ENCODE results near the gene ZMIZ1.

The ZMIZ1 gene

DNA sequence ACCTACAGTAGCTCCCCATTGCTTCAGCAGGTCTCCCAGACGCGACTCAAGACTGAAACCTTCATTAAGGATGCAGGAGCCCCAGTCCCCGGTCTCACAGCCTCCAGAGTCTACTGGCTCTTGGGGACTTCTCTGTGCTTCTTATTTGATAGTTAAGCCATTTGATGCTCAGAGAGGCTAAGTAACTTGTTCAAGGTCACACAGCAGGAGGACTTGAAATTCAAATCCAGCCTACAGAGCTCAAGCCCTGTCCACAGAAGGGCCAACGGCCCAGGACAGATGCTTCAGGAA, 21.2 kb upstream of the ZMIZ1 start:
- TF ChIP-seq, protein P1, sequence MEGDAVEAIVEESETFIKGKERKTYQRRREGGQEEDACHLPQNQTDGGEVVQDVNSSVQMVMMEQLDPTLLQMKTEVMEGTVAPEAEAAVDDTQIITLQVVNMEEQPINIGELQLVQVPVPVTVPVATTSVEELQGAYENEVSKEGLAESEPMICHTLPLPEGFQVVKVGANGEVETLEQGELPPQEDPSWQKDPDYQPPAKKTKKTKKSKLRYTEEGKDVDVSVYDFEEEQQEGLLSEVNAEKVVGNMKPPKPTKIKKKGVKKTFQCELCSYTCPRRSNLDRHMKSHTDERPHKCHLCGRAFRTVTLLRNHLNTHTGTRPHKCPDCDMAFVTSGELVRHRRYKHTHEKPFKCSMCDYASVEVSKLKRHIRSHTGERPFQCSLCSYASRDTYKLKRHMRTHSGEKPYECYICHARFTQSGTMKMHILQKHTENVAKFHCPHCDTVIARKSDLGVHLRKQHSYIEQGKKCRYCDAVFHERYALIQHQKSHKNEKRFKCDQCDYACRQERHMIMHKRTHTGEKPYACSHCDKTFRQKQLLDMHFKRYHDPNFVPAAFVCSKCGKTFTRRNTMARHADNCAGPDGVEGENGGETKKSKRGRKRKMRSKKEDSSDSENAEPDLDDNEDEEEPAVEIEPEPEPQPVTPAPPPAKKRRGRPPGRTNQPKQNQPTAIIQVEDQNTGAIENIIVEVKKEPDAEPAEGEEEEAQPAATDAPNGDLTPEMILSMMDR (conservative IDR thresholded peaks at IDR 0.05): no peak
- TF ChIP-seq ZFX (IDR thresholded peaks at IDR 0.05): no peak

DNA sequence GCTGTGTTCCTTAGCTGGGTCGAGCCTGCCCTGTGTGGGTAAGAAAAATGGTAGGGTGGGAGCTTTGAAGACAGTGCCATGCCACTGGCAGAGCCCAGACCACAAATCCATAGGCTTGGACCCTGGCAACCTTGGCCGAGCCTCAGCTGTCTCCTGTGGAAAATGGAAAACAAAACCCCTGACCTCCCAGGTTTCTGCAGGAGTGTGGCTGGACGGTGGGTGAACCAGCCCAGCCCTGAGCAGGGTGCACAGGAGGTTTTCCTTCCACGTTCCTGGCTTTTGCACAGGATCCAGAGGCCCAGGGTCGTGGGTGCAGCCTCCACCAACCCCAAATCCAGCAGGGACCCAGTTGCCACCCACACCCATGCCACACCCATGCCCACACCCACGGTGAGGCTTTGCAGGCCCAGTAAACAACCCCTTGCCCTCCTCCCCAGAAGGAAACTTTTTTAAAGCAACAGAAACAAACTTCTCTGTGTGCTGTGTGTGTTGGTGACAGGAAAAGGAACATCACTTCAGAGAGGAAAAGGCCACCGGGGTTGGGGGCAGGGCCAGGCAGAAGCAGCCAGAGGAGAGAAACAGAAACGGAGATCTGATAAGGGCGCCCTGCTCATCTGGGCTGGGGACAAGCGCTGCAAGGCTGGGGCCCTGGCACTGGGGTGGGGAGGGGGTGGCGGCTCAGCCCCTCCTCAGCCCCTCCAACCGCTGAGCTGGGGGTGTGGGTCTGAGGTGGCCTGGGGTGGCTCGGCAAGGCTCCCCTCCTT, 20.7 kb upstream of the ZMIZ1 start:
- TF ChIP-seq, protein P1 (conservative IDR thresholded peaks at IDR 0.05): no peak
- no peak for TF ChIP-seq ZFX (IDR thresholded peaks at IDR 0.05)
- peak overlapping the region; percentile 77 for H3K27ac ChIP-seq

More for the DNA sequence above, 21.2 kb upstream of the ZMIZ1 start:
- H3K27ac ChIP-seq: no peak overlapping the region

DNA sequence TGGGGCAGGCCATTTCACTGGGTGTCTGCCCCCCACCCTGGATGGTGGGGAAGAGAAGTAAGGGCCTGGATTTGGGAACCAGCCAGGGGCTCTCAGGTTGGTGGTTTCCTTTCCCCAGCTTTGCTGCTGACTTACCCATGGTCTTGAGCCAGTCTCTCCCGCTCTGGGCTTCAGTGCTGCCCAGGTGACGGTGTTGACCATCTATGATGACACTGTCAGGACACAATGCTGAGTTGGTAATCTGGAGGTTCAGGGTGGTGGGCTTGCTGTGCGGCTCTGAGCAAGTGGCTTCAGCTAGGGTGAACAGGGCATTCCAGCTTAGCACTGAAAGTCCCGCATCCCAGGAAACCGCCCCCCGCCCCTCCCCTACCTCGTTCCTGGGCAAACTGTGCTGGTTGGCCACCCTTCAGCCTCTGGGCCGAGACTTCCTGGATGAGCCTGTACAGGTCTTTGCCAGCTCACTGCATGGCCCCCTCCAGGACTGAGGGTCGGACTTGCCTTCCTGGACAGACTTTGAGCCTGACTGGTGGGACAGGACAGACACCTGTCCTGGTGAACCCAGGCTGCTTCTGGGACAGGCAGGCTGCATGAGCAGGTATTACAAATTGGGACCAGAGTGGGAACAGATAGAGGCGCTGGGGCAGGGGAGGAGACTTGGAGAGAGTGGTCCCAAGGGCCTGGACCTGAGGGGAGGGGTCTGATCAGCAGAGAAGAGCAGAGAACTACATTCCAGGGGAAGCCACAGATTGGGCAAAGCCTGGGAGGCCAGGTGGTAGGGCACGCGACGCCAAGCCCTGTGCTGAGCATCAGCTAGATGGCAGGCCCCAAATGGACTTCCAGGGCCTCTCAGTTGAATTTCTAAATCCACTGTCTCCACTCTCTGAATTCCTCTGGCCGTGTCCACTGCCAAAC, 19.9 kb upstream of the ZMIZ1 start:
- TF ChIP-seq, protein P1 (conservative IDR thresholded peaks at IDR 0.05): no peak
- peak; percentile 36; the same call in 1 of the 2 replicates for TF ChIP-seq ZFX (IDR thresholded peaks at IDR 0.05)
- H3K27ac ChIP-seq: peak overlapping the region; percentile 77

DNA sequence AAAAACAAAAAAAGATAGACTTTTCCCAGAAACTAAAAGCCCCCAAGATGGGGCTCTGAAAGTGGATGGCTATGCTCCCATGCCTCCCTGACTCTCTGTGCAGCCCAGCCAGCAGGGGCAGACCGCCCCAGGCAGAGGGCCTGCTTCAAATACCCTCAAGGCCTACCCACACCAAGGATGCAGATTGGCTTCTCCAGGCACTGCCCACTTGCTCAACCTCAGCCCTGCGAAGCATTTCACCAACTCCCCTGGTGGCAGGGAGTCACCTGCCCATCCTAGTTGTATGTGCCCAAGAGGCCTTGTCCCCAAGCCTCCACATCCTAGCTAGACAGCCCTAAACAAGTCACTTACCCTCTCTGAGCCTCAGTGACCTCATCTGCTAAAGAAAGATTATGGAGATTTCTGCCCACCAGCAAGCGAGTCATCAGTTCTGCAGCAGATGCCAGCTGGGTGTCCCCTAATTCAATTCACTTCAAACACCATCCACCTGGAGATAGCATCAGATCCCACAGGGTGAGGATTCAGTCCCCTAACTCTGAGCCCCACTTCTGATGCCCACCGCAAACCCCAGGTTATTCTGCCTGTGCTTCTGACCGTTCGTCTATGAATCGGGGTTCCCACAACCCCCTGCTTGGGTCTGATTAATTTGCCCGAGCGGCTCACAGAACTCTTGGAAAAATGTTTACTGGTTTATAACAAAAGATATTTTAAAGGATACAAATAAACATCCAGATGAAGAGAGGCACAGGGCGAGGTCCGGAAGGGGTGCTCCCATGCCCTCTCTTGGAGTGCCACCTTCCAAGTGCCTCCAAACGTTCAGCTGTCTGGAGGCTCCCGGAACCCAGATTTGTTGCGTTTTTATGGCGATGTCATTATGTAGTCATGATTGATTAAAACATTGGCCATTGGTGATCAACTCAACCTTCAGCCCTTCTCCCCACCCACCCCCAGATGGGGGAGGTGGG, 18.6 kb upstream of the ZMIZ1 start:
- peak overlapping the region; percentile 77 for H3K27ac ChIP-seq

DNA sequence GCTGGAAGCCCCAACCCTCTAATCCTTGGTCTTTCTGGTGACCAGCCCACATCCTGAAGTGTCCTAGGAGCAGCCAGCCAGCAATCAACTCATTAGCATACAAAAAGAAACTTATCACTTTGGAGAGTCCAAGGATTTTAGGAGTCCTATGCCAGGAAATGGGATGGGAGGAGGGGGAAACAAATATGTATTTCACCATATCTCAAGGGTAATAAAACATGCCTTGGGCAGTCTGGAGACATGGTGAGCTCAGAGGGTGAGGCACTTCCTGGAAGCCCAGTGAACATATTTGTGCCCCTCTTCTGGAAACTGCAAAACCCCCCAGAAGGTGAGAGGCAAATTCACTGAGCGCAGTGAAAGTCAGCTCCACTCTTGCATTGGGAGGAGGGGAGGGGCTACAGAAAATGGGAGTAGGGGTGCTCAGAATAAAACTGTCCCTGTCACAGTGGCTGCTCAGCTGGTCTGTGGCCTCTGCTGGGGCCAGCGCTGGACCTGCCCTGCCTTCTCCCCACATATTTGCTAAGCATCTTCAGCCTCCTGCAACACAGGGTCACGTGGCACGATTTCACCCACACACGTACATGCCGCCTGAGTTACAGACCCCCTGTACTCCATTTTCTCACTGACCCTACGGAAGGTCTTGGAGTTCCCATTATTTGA, 17.7 kb upstream of the ZMIZ1 start:
- TF ChIP-seq, protein P1 (conservative IDR thresholded peaks at IDR 0.05): no peak
- no peak for TF ChIP-seq ZFX (IDR thresholded peaks at IDR 0.05)
- peak overlapping the region; percentile 77 for H3K27ac ChIP-seq

More for the DNA sequence above, 18.6 kb upstream of the ZMIZ1 start:
- TF ChIP-seq, protein P1 (conservative IDR thresholded peaks at IDR 0.05): no peak
- no peak for TF ChIP-seq ZFX (IDR thresholded peaks at IDR 0.05)

DNA sequence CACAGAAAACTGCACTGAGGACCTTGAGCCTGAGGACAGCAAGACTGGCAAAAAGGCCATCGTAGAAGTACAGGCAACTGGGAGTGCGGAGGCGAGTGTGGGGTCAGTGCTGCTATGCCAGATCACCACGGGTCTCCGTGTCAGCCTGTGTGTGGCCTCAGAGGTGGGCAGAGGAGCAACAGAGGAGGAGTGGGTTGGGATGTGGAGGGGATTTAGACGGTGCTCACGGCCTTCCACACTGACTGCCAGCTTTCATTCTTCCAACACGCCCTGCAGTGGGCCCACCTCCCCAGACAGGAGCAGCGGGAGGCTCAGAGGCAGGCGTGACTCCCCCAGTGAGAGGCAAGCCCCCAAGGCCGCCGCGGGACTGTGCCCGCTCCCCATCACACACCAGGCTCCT, 17.0 kb upstream of the ZMIZ1 start:
- peak overlapping the region; percentile 77 for H3K27ac ChIP-seq
- TF ChIP-seq ZFX (IDR thresholded peaks at IDR 0.05): no peak
- TF ChIP-seq, protein P1 (conservative IDR thresholded peaks at IDR 0.05): no peak
